SK-N-SH (cell line): Measurements from ENCODE around the gene FAM181A. TPM values are rescaled to one million over a fixed set of nuclear protein-coding genes. Genes with fewer than 3 reads are reported as not detected.

ENCODE experiments used
- CTCF ChIA-PET: fragments of 300-600, 350-600 bp; formaldehyde crosslinking; extraction: SDS; loops from one replicate; lab custom pipeline; 2021; lab: Yijun Ruan, JAX
- POLR2A ChIA-PET: fragments of 350-600 bp; sonication (Branson Sonifier 250); formaldehyde crosslinking; extraction: SDS; loops from one replicate; lab custom pipeline; 2020; ENCODE audit warnings: antibody characterized with exemption, inconsistent platforms; lab: Yijun Ruan, JAX
- DNase-seq: peaks from one replicate; pipeline ENCODE4 v3.0.0; 2012
- H2AFZ ChIP-seq: fragments of 200-600 bp; sonication (generic); 2 replicates; pipeline ENCODE4 v1.8.1; 2016; ENCODE audit warnings: antibody characterized with exemption, mild to moderate bottlenecking, low read depth
- H3F3A ChIP-seq: fragments of 200-600 bp; sonication (generic); replicated peaks from 2 replicates; pipeline ENCODE3; 2016; ENCODE audit warnings: antibody characterized with exemption, mild to moderate bottlenecking; ENCODE audit not compliant: insufficient read depth
- H3K27ac ChIP-seq, 2 experiments: fragments of 200-500 bp in 1 of 2; fragments of 200-600 bp in 1 of 2; sonication (Bioruptor generic) in 1 of 2; sonication (generic), shearing (Covaris generic) in 1 of 2; 2 replicates each; pipeline versions ENCODE4 v1.5.1 to v1.6.1; 2014 to 2016; ENCODE audit warnings: low read depth in 2 of 2, inconsistent platforms in 1 of 2, low read length in 1 of 2, mild to moderate bottlenecking in 1 of 2, mixed read lengths in 1 of 2
- H3K27me3 ChIP-seq: fragments of 200-600 bp; sonication (generic), shearing (Covaris generic); 2 replicates; pipeline ENCODE4 v1.6.1; 2016; ENCODE audit warnings: mixed run types; ENCODE audit not compliant: insufficient read depth
- H3K36me3 ChIP-seq, 2 experiments: fragments of 200-500 bp in 1 of 2; fragments of 200-600 bp in 1 of 2; sonication (Bioruptor generic) in 1 of 2; sonication (generic) in 1 of 2; replicated peaks in 1 of 2; 2 replicates each; pipeline versions ENCODE3 to v1.5.1; 2014 to 2016; ENCODE audit warnings: low read length in 1 of 2, mild to moderate bottlenecking in 1 of 2; ENCODE audit not compliant: insufficient read depth in 2 of 2, control insufficient read depth in 1 of 2
- H3K4me1 ChIP-seq, 2 experiments: fragments of 200-500 bp in 1 of 2; fragments of 200-600 bp in 1 of 2; sonication (Bioruptor generic) in 1 of 2; sonication (generic), shearing (Covaris generic) in 1 of 2; 2 replicates each; pipeline versions ENCODE4 v1.5.1 to v1.6.1; 2014 to 2016; ENCODE audit warnings: low read depth in 1 of 2, low read length in 1 of 2, mixed run types in 1 of 2; ENCODE audit not compliant: insufficient read depth in 2 of 2, control insufficient read depth in 1 of 2
- H3K4me2 ChIP-seq: fragments of 200-600 bp; sonication (generic), shearing (Covaris generic); 2 replicates; pipeline ENCODE4 v1.6.1; 2017; ENCODE audit warnings: mixed run types
- H3K4me3 ChIP-seq, 2 experiments: fragments of 200-500 bp in 1 of 2; fragments of 200-600 bp in 1 of 2; sonication (Bioruptor generic) in 1 of 2; sonication (generic), shearing (Covaris generic) in 1 of 2; 2 replicates each; pipeline versions ENCODE4 v1.5.1 to v1.8.1; 2014 to 2016; ENCODE audit warnings: low read depth in 2 of 2, inconsistent platforms in 1 of 2, low read length in 1 of 2, mild to moderate bottlenecking in 1 of 2, mixed read lengths in 1 of 2, moderate library complexity in 1 of 2
- H3K79me2 ChIP-seq: fragments of 200-600 bp; sonication (generic); 2 replicates; pipeline ENCODE4 v1.8.1; 2017; ENCODE audit warnings: mild to moderate bottlenecking; ENCODE audit not compliant: insufficient read depth
- H3K9ac ChIP-seq: fragments of 200-600 bp; sonication (generic); 2 replicates; pipeline ENCODE4 v1.6.1; 2017; ENCODE audit warnings: mixed run types
- H3K9me2 ChIP-seq: fragments of 200-600 bp; sonication (generic); 2 replicates; pipeline ENCODE4 v1.6.1; 2017; ENCODE audit warnings: mixed run types
- H3K9me3 ChIP-seq: fragments of 200-600 bp; sonication (generic); 2 replicates; pipeline ENCODE4 v1.6.1; 2017; ENCODE audit warnings: mixed run types, mild to moderate bottlenecking, moderate library complexity
- H4K20me1 ChIP-seq: fragments of 200-600 bp; sonication (generic); 2 replicates; pipeline ENCODE4 v1.6.1; 2017; ENCODE audit warnings: mild to moderate bottlenecking, mixed run types; ENCODE audit not compliant: insufficient read depth
- CHD2 ChIP-seq: fragments of 150-350 bp; IDR thresholded peaks from 2 replicates; pipeline ENCODE4 v1.6.1; 2018; ENCODE audit warnings: low read length; ENCODE audit not compliant: partially characterized antibody
- EZH2phosphoT487 ChIP-seq: fragments of 200-600 bp; sonication (generic); IDR thresholded peaks from 2 replicates; pipeline ENCODE4 v1.6.1; 2017; ENCODE audit warnings: low read depth, mixed run types, mild to moderate bottlenecking, antibody characterized with exemption, moderate library complexity, borderline replicate concordance
- FOSL2 ChIP-seq: IDR thresholded peaks from 2 replicates; pipeline ENCODE4 v1.4.0; 2012; ENCODE audit warnings: low read depth, mild to moderate bottlenecking, moderate library complexity, borderline replicate concordance
- GABPA ChIP-seq: IDR thresholded peaks from 2 replicates; pipeline ENCODE4 v1.4.0; 2012; ENCODE audit warnings: low read depth, mild to moderate bottlenecking
- MXI1 ChIP-seq: IDR thresholded peaks from 2 replicates; pipeline ENCODE4 v1.6.1; 2012; ENCODE audit warnings: mild to moderate bottlenecking, low read depth, low read length, improper control_type of control experiment
- PBX3 ChIP-seq: IDR thresholded peaks from 2 replicates; pipeline ENCODE4; 2012
- POLR2AphosphoS5 ChIP-seq: IDR thresholded peaks from 2 replicates; pipeline ENCODE4 v1.6.1; 2012; ENCODE audit warnings: low read depth, low read length
- RAD21 ChIP-seq: IDR thresholded peaks from 2 replicates; pipeline ENCODE4 v1.6.1; 2012; ENCODE audit warnings: mild to moderate bottlenecking, low read length
- RFX5 ChIP-seq: IDR thresholded peaks from 2 replicates; pipeline ENCODE4 v1.6.1; 2012; ENCODE audit warnings: mild to moderate bottlenecking, improper control_type of control experiment, low read length
- RXRA ChIP-seq: IDR thresholded peaks from 2 replicates; pipeline ENCODE4 v1.4.0; 2012; ENCODE audit warnings: low read depth, mild to moderate bottlenecking, borderline replicate concordance
- SIN3A ChIP-seq: IDR thresholded peaks from 2 replicates; pipeline ENCODE4 v1.6.1; 2012; ENCODE audit warnings: low read depth, mild to moderate bottlenecking, low read length, moderate library complexity, borderline replicate concordance
- SMC3 ChIP-seq: IDR thresholded peaks from 2 replicates; pipeline ENCODE4 v1.6.1; 2012; ENCODE audit warnings: low read depth, low read length, improper control_type of control experiment
- TAF1 ChIP-seq: IDR thresholded peaks from 2 replicates; pipeline ENCODE4 v1.6.1; 2012; ENCODE audit warnings: low read depth, mild to moderate bottlenecking, low read length, moderate library complexity, borderline replicate concordance
- USF1 ChIP-seq: IDR thresholded peaks from 2 replicates; pipeline ENCODE4 v1.4.0; 2012; ENCODE audit warnings: low read depth, borderline replicate concordance
- WGBS: methylation state at CpG from one replicate; pipeline ENCODE4 v1.1.6; 2017; ENCODE audit warnings: low lambda C conversion rate; 5-methylcytosine and 5-hydroxymethylcytosine counted together
- polyA plus RNA-seq, 3 experiments: library from polyadenylated mRNA; depleted of rRNA; stranded (reverse); fragments of >200 nt; gene quantifications; 2 replicates each; pipeline ENCODE4 v1.2.3, GENCODE V29; 2012
- TF ChIP-seq, protein P1 (sequence below): fragments of 150-350 bp; IDR thresholded peaks from 2 replicates; pipeline ENCODE4 v1.6.1; 2016; ENCODE audit warnings: mild to moderate bottlenecking, low read depth, low read length
- TF ChIP-seq, protein P2 (sequence below): IDR thresholded peaks from 2 replicates; pipeline ENCODE4 v1.6.1; 2012; ENCODE audit warnings: mild to moderate bottlenecking, low read depth, low read length, moderate library complexity
- TF ChIP-seq, protein P3 (sequence below): fragments of 200-600 bp; sonication (generic); IDR thresholded peaks from 2 replicates; pipeline ENCODE4 v1.6.1; 2017; ENCODE audit warnings: antibody characterized with exemption, mild to moderate bottlenecking, moderate library complexity

The FAM181A gene
- polyA plus RNA-seq, 1 of the 3 experiments (the other 2 are of a cell fraction), result not detected

DNA sequence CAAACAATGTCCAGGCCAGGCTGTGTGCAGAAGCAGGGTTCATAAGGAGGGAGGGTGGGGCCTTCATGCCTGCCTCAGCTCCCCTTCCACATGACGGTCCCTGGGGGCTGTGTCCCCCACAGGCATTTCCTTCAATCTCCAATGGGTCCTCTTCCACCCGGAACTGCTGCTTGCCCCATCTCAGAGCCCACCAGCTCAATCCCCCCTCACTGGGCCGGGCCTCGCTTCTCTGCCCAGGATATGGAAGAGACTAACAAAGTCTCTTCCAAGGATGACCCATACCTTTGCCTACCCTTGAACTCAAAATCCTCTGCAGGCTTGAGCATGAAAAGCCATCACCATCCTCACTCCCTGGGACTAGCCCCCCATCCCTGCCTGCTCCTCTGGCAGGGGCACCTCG, 28.4 kb upstream of the FAM181A start:
- no peak overlapping the region for H3K9ac ChIP-seq
- no peaks in the 10 kb centered on the region for H3K9me2 ChIP-seq
- TF ChIP-seq RXRA (no peak), CHD2 (no peak), TAF1 (no peak), PBX3 (no peak), SMC3 (no peak), FOSL2 (no peak), GABPA (no peak), MXI1 (no peak)
- TF ChIP-seq, protein P1, sequence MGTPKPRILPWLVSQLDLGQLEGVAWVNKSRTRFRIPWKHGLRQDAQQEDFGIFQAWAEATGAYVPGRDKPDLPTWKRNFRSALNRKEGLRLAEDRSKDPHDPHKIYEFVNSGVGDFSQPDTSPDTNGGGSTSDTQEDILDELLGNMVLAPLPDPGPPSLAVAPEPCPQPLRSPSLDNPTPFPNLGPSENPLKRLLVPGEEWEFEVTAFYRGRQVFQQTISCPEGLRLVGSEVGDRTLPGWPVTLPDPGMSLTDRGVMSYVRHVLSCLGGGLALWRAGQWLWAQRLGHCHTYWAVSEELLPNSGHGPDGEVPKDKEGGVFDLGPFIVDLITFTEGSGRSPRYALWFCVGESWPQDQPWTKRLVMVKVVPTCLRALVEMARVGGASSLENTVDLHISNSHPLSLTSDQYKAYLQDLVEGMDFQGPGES, result no peak
- no peaks in the 10 kb centered on the region for H3F3A ChIP-seq
- no peak overlapping the region for H3K27ac ChIP-seq
- no peaks in the 10 kb centered on the region for H3K9me3 ChIP-seq
- no peak overlapping the region for H3K4me2 ChIP-seq
- DNase-seq, result no peak
- no peaks in the 10 kb centered on the region; the same call in 1 of the 2 replicates for H3K27me3 ChIP-seq
- peaks cover 0 to 36% of the 10 kb centered on the region in 2 experiments; a peak in 2 of 4 replicates for H3K4me1 ChIP-seq
- 47% methylated on average over 5 of the region's 5 CpGs for WGBS
- ChIA-PET CTCF (interaction anchor here (1.0 to 22.1 kb wide), 6 partner anchors 8 to 245 kb away, joined by 3 to 349 read pairs (median 8); partner anchors contain the start of gene PRIMA1), POLR2A (no interaction called here)
- no peak overlapping the region for H2AFZ ChIP-seq
- no peak overlapping the region for H3K4me3 ChIP-seq
- no peaks in the 10 kb centered on the region for H4K20me1 ChIP-seq
- no peaks in the 10 kb centered on the region for H3K36me3 ChIP-seq
- no peaks in the 10 kb centered on the region for H3K79me2 ChIP-seq

GRCh38 chr14:93901813-93902212, 25.3 kb upstream of the FAM181A start:
- TF ChIP-seq EZH2phosphoT487 (no peak), RFX5 (no peak), USF1 (no peak), SIN3A (no peak), FOSL2 (no peak), POLR2AphosphoS5 (no peak), RAD21 (no peak), RXRA (no peak)
- TF ChIP-seq, protein P2, sequence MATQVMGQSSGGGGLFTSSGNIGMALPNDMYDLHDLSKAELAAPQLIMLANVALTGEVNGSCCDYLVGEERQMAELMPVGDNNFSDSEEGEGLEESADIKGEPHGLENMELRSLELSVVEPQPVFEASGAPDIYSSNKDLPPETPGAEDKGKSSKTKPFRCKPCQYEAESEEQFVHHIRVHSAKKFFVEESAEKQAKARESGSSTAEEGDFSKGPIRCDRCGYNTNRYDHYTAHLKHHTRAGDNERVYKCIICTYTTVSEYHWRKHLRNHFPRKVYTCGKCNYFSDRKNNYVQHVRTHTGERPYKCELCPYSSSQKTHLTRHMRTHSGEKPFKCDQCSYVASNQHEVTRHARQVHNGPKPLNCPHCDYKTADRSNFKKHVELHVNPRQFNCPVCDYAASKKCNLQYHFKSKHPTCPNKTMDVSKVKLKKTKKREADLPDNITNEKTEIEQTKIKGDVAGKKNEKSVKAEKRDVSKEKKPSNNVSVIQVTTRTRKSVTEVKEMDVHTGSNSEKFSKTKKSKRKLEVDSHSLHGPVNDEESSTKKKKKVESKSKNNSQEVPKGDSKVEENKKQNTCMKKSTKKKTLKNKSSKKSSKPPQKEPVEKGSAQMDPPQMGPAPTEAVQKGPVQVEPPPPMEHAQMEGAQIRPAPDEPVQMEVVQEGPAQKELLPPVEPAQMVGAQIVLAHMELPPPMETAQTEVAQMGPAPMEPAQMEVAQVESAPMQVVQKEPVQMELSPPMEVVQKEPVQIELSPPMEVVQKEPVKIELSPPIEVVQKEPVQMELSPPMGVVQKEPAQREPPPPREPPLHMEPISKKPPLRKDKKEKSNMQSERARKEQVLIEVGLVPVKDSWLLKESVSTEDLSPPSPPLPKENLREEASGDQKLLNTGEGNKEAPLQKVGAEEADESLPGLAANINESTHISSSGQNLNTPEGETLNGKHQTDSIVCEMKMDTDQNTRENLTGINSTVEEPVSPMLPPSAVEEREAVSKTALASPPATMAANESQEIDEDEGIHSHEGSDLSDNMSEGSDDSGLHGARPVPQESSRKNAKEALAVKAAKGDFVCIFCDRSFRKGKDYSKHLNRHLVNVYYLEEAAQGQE, result no peak
- TF ChIP-seq, protein P3, sequence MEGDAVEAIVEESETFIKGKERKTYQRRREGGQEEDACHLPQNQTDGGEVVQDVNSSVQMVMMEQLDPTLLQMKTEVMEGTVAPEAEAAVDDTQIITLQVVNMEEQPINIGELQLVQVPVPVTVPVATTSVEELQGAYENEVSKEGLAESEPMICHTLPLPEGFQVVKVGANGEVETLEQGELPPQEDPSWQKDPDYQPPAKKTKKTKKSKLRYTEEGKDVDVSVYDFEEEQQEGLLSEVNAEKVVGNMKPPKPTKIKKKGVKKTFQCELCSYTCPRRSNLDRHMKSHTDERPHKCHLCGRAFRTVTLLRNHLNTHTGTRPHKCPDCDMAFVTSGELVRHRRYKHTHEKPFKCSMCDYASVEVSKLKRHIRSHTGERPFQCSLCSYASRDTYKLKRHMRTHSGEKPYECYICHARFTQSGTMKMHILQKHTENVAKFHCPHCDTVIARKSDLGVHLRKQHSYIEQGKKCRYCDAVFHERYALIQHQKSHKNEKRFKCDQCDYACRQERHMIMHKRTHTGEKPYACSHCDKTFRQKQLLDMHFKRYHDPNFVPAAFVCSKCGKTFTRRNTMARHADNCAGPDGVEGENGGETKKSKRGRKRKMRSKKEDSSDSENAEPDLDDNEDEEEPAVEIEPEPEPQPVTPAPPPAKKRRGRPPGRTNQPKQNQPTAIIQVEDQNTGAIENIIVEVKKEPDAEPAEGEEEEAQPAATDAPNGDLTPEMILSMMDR, result no peak
- Histone ChIP-seq H3K27ac (no peak overlapping the region), H2AFZ (no peak overlapping the region), H3K36me3 (no peaks in the 10 kb centered on the region), H4K20me1 (no peaks in the 10 kb centered on the region), H3K4me1 (peaks cover 0 to 16% of the 10 kb centered on the region in 2 experiments; a peak in 2 of 4 replicates), H3F3A (no peaks in the 10 kb centered on the region), H3K4me2 (no peak overlapping the region), H3K9me2 (no peaks in the 10 kb centered on the region), H3K4me3 (no peak overlapping the region), H3K9me3 (no peaks in the 10 kb centered on the region), H3K9ac (no peak overlapping the region), H3K79me2 (no peaks in the 10 kb centered on the region), H3K27me3 (no peaks in the 10 kb centered on the region)
- ChIA-PET POLR2A (no interaction called here), CTCF (interaction anchor here (0.7 to 22.1 kb wide), 2 partner anchors 110 to 248 kb away, joined by 3 to 349 read pairs; no protein-coding TSS in a partner anchor)
- DNase-seq, result no peak
- 58% methylated on average over 6 of the region's 6 CpGs for WGBS
